Left renal pelvis (tissue), 4 donors: Measurements from ENCODE around the gene TMEM53. TPM values are rescaled to one million over a fixed set of nuclear protein-coding genes. Genes with fewer than 3 reads are reported as not detected.
A peak's percentile ranks its signal among the peaks of the same experiment; 100 is the strongest.

ENCODE experiments used
- DNase-seq, 4 donors: peaks; one replicate each; pipeline ENCODE4 v3.0.0-alpha.2; 2013; ENCODE audit warnings: low read depth in 4 of 4, low spot score in 3 of 4
- polyA plus RNA-seq, 4 donors: library from polyadenylated mRNA; unstranded; fragments of 120-200 nt; gene quantifications; one replicate each; pipeline ENCODE4 v1.2.1, GENCODE V29; 2013; ENCODE audit not compliant: insufficient read length in 4 of 4

Gene TMEM53
- polyA plus RNA-seq, 4 donors, result 8.0 to 13.0 (median 11.1) TPM

- DNase-seq, result peak in 3 of 4 donors; percentile 68 to 75 (median 74)
Observed at GRCh38 chr1:44631647-44632539, 42.4 kb downstream of the TMEM53 start.

GRCh38 chr1:44631333-44631646 is 43.0 kb downstream of the TMEM53 start:
- DNase-seq, result no peak

GRCh38 chr1:44630116-44630515 is 44.2 kb downstream of the TMEM53 start:
- no peak for DNase-seq

GRCh38 chr1:44628962-44629756 is 45.1 kb downstream of the TMEM53 start:
- DNase-seq, result no peak

- no peak for DNase-seq
Observed at GRCh38 chr1:44625348-44625747, 48.9 kb downstream of the TMEM53 start.

- DNase-seq, result no peak
Observed at GRCh38 chr1:44624268-44624901, 49.9 kb downstream of the TMEM53 start.

- DNase-seq, result no peak
Observed at GRCh38 chr1:44621841-44622286, 52.4 kb downstream of the TMEM53 start.

GRCh38 chr1:44620072-44620471 is 54.2 kb downstream of the TMEM53 start:
- no peak for DNase-seq

- peak in 1 of 4 donors; percentile 47 for DNase-seq
Observed at GRCh38 chr1:44619261-44619900, 54.9 kb downstream of the TMEM53 start.

GRCh38 chr1:44617703-44618029 is 56.6 kb downstream of the TMEM53 start:
- DNase-seq, result no peak

GRCh38 chr1:44616991-44617702 is 57.1 kb downstream of the TMEM53 start:
- no peak for DNase-seq

- DNase-seq, result no peak
Observed at GRCh38 chr1:44616284-44616990, 57.8 kb downstream of the TMEM53 start.

GRCh38 chr1:44613941-44614340 is 60.3 kb downstream of the TMEM53 start:
- no peak for DNase-seq

GRCh38 chr1:44611866-44612265 is 62.4 kb downstream of the TMEM53 start:
- no peak for DNase-seq

- DNase-seq, result no peak
Observed at GRCh38 chr1:44611419-44611818, 62.9 kb downstream of the TMEM53 start.

- no peak for DNase-seq
Observed at GRCh38 chr1:44610527-44611148, 63.6 kb downstream of the TMEM53 start.

- DNase-seq, result no peak
Observed at GRCh38 chr1:44609768-44610526, 64.3 kb downstream of the TMEM53 start.

- DNase-seq, result no peak
Observed at GRCh38 chr1:44609412-44609767, 64.9 kb downstream of the TMEM53 start.

GRCh38 chr1:44608141-44608540 is 66.1 kb downstream of the TMEM53 start:
- DNase-seq, result no peak
